Mucosa of stomach (tissue), 1 donor: Measurements from ENCODE around the gene ETV6.

Experiments used
- H3K27me3 ChIP-seq: one replicate; pipeline ENCODE4 v1.7.0; 2013; ENCODE audit warnings: mild to moderate bottlenecking, low read length; ENCODE audit not compliant: control insufficient read depth, insufficient read depth
- H3K36me3 ChIP-seq: one replicate; pipeline ENCODE4 v1.7.0; 2013; ENCODE audit warnings: low read length; ENCODE audit not compliant: control insufficient read depth, insufficient read depth
- H3K4me1 ChIP-seq: one replicate; pipeline ENCODE4 v1.7.0; 2013; ENCODE audit warnings: mild to moderate bottlenecking, low read length; ENCODE audit not compliant: control insufficient read depth, insufficient read depth
- H3K4me3 ChIP-seq: one replicate; pipeline ENCODE4 v1.7.0; 2013; ENCODE audit warnings: low read length
- H3K9ac ChIP-seq: one replicate; pipeline ENCODE4 v1.7.0; 2013; ENCODE audit warnings: mild to moderate bottlenecking, low read length, moderate library complexity
- H3K9me3 ChIP-seq: one replicate; pipeline ENCODE4 v1.7.0; 2013; ENCODE audit warnings: mild to moderate bottlenecking, low read length, moderate library complexity; ENCODE audit not compliant: control insufficient read depth
- donor health status: Pancreatic carcinoma.

The ETV6 gene

DNA sequence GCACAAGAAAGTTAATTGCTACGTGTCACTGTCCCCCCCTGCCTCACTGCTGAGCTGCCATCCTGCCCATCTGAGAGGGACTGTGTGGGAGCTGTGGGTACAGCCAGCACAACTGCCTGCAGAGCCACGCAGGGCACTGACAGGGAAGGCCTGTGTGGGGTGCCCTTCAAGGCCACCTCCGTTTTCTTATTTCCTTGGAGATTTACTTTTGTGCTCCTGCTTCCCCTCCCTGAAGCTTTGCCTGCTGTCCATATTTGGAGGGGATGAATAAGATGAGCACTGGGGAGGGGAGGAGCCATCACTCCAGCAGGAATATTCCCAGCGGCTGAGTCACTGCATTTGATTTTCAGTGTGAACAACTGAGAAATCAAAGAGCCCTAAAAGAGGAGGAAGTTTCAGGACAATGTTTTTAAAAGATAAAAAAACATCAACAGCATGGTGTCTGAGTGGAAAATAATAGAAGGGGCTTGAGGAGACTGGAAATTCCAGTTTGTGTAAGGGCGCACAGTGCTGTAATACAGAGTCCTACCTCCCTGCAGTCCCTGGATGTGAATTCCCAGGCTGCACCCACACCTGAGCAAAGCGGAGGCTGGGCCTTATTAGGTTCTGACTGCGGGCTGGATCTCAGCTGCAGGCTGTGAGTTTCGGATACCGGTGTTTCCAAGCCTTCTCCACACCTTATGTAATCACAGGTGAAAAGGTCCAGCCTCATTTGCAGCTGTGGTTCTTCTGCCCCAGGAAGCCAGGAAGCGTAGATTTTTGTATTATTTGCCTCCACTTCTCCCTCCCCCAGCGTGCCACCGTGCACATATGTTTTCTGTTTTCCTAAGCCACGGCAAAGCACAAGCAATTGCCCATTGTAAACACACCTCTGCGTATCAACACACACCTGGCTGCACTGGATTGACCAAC, 228.7 kb downstream of the ETV6 start:
- no peaks in the 10 kb centered on the region for H3K27me3 ChIP-seq
- peaks cover 44% of the 10 kb centered on the region for H3K4me1 ChIP-seq
- H3K4me3 ChIP-seq: no peak overlapping the region
- peak overlapping the region; percentile 18 for H3K9ac ChIP-seq
- no peaks in the 10 kb centered on the region for H3K9me3 ChIP-seq
- no peaks in the 10 kb centered on the region for H3K36me3 ChIP-seq

DNA sequence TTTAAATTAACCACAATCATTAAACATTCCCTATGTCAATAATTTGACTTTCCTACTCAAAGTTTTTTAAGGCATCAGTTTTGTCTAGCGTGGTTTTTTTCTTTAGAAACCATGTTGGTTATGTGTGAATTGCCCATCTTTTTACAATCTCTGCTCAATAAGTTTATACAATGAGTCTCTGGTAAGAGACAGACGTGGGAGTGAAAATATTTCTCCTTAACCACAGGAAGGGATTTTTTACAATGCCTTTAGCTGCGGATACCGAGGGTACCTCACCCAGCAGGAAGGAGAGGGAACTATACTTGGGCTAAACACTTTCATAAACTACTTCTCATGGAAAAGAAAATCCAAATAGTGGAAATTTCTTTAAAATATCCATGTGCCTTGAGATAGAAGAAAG, 229.8 kb downstream of the ETV6 start:
- H3K9me3 ChIP-seq: no peaks in the 10 kb centered on the region
- no peaks in the 10 kb centered on the region for H3K36me3 ChIP-seq
- H3K4me1 ChIP-seq: peaks cover 49% of the 10 kb centered on the region
- H3K4me3 ChIP-seq: no peak overlapping the region
- no peak overlapping the region for H3K9ac ChIP-seq
- H3K27me3 ChIP-seq: no peaks in the 10 kb centered on the region

DNA sequence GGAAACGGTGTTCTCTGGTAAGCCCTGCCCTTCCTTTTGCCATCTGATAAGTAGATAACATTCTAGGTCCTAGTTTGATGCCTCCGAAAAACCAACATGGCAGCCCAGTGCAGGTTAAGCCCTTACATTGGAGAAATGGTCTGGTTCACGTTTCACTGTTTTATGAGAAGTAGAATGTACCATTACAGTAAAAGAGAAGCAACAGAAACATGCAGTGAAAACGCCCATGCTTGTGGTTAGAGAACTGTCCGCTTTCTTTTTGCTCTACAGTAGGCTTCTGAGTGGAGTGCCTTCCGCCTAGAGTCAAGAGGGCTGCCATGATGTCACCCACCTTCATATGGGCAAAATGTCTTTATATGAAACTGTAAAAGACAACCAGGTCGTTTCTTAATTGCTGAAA, 230.9 kb downstream of the ETV6 start:
- H3K27me3 ChIP-seq: no peaks in the 10 kb centered on the region
- H3K9ac ChIP-seq: no peak overlapping the region
- H3K9me3 ChIP-seq: no peaks in the 10 kb centered on the region
- H3K4me3 ChIP-seq: no peak overlapping the region
- peaks cover 55% of the 10 kb centered on the region for H3K4me1 ChIP-seq
- no peaks in the 10 kb centered on the region for H3K36me3 ChIP-seq

DNA sequence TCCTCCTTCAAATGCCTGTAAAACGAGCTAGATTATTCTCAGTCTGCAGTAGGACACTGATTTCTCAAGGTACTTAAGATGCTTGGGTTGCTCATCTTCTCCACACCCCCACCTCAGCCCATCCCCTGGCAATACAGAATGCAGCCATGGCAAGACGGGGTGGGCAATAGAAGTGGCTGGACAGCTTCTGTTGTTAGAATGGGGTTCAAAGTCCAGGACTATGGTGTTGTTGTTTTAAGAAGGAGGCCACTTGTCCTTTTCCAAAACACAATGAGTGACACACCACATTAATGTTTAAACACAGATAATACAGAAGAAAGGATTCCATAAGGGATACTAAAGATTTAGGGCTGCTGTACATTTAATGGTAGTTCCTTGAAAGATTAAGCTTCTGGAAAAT, 232.4 kb downstream of the ETV6 start:
- no peak overlapping the region for H3K4me3 ChIP-seq
- H3K4me1 ChIP-seq: peaks cover 64% of the 10 kb centered on the region
- no peak overlapping the region for H3K9ac ChIP-seq
- no peaks in the 10 kb centered on the region for H3K27me3 ChIP-seq
- H3K36me3 ChIP-seq: no peaks in the 10 kb centered on the region
- H3K9me3 ChIP-seq: no peaks in the 10 kb centered on the region

DNA sequence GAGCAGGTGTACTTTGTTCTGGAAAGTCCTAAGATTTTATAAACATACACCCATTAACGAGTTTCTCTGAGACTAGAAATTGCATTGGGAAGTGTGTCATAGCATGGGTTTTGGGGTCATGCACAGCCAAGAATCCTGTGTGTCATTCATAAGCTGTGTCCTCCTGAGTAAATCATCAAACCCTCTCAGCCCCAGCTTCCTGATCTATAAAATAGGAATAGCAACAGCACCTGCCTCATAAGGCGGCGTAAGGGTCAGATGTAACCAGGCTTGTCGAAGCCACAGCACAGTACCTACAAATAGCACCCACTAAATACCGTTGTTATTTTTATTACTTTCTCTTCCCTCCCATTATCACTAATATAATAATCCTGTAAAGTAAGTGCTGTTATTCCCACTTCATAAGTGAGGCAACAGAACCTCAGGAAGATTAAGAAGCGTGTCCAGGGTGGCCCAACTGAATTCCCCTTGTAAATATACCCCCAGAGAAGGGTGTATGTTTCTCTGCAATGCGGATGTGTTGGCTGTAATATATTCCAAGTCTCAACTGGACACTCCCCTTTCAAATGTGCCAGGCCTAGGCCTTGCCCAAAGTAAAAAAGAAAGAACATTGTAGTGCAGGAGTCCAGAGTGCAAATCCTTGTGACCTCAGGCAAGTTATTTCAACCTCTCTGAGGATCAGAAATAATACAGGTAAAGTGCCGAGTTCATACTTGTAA, 233.0 kb downstream of the ETV6 start:
- Histone ChIP-seq H3K9ac (no peak overlapping the region), H3K36me3 (no peaks in the 10 kb centered on the region), H3K4me1 (peaks cover 62% of the 10 kb centered on the region)

DNA sequence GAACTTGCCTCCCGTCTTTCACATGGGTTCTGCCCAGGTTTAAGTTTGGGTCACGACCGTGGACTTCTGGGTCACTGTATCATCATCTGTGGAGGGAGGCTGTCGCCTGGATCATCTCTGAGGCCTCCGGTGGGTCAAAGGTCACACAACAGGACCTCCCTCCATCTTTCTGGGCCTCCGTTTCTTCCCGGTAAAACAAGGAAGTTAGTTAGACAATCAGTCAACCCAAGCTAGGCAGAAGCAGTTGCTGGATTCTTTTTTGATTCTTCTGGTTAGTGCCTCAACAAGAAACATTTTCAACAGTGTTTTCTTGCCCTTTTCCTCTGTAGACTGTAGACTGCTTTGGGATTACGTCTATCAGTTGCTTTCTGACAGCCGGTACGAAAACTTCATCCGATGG, 234.6 kb downstream of the ETV6 start:
- Histone ChIP-seq H3K4me1 (peaks cover 47% of the 10 kb centered on the region), H3K36me3 (no peaks in the 10 kb centered on the region), H3K27me3 (no peaks in the 10 kb centered on the region), H3K9ac (no peak overlapping the region), H3K9me3 (no peaks in the 10 kb centered on the region), H3K4me3 (no peak overlapping the region)

More for the DNA sequence above, 233.0 kb downstream of the ETV6 start:
- no peak overlapping the region for H3K4me3 ChIP-seq
- H3K9me3 ChIP-seq: no peaks in the 10 kb centered on the region
- H3K27me3 ChIP-seq: no peaks in the 10 kb centered on the region

DNA sequence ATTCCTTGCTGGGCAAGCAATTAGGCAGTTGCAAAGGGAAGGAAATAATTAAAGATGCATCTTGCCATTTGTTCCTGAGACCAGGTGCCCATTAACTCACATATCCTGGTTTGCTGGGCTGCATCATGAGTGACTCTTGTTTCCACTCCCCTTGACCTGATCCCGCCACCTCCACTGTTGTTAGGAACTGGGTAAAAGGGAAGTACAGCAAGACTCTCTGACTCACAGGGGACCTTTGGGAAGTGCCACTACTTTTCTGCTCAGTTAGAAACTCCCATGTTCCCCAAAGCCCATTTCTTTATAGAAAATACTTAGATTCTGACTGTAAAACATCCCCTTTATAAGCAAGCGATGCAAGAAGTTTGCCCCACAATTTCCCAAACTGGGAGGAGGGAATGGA, 235.2 kb downstream of the ETV6 start:
- Histone ChIP-seq H3K36me3 (no peaks in the 10 kb centered on the region), H3K4me3 (no peak overlapping the region), H3K4me1 (peaks cover 47% of the 10 kb centered on the region), H3K27me3 (no peaks in the 10 kb centered on the region), H3K9me3 (no peaks in the 10 kb centered on the region), H3K9ac (peak overlapping the region; percentile 3)

DNA sequence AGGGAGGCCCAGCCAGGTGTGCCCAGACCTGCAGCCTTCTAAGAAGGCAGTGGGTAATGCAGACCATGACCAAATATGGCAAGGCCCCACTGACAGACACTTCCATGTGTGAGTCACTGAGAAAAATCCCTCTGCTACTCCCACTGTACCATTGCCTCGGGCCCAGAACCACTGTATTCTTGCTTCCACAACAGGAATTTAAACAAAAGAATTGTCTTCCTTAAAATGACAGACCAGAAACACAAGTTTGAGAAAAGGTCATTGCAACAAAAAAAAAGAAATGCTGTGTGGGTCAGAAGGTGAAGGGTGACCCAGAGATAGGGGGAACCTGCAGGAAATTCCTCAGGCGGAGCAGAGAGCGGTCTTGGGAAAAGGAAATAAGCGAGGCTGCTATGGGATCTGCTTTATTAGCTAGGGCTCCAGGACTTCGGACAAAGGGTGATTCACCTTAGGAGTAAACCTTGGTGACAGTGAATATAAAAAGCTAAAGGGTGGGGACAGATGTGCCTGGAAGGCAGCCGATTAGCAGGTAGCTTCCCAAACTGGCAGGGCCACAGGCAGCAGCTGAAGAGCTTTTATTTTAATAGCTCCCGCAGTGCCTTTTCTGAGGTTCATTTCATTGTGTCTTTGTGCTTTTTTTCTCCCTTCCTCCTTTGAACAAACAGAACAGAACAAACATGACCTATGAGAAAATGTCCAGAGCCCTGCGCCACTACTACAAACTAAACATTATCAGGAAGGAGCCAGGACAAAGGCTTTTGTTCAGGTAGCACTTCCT, 236.0 kb downstream of the ETV6 start:
- peak overlapping the region; percentile 33 for H3K9ac ChIP-seq
- peaks cover 47% of the 10 kb centered on the region for H3K4me1 ChIP-seq
- H3K27me3 ChIP-seq: no peaks in the 10 kb centered on the region
- no peaks in the 10 kb centered on the region for H3K36me3 ChIP-seq
- no peak overlapping the region for H3K4me3 ChIP-seq
- no peaks in the 10 kb centered on the region for H3K9me3 ChIP-seq

DNA sequence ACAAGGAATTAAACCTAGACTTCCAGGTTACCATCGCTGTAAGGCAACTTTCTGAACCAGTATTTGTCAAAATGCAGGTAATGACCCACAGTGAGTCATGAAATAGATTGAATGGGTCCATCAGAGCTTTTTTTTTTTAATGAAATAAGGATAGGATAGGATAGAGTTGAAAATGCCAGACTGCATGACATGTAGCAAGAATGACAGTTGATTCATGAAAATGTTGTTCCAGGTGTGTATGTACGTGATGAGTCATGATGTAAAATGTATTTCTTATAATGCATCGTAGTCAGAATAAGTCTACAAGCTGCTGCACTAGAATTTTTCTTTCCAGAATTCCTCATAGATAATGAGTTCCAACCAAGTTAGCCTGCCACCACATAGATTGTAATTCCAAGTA, 236.9 kb downstream of the ETV6 start:
- Histone ChIP-seq H3K4me3 (no peak overlapping the region), H3K9ac (no peak overlapping the region), H3K9me3 (no peaks in the 10 kb centered on the region), H3K27me3 (no peaks in the 10 kb centered on the region), H3K36me3 (no peaks in the 10 kb centered on the region), H3K4me1 (peaks cover 47% of the 10 kb centered on the region)

DNA sequence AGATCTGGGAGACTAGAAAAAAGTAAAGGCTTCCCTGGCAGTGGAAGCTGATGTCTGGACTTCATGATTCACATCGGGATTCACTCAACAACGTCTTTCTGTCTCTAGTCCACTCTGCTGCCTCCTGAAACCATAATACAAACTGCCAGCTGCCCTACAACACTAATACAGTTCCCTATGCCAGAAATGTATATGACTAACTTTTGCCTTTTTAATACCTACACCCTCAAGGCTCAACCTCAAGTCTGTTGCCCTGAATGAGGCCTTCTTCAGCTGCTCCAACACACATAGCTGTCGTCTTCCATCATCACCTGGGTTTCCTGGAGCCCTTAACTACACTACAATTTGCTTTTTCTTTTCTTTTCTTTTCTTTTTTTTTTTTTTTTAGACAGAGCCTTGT, 238.6 kb downstream of the ETV6 start:
- Histone ChIP-seq H3K9ac (no peak overlapping the region), H3K36me3 (no peaks in the 10 kb centered on the region), H3K9me3 (no peaks in the 10 kb centered on the region), H3K4me1 (peaks cover 31% of the 10 kb centered on the region), H3K27me3 (no peaks in the 10 kb centered on the region), H3K4me3 (no peak overlapping the region)

DNA sequence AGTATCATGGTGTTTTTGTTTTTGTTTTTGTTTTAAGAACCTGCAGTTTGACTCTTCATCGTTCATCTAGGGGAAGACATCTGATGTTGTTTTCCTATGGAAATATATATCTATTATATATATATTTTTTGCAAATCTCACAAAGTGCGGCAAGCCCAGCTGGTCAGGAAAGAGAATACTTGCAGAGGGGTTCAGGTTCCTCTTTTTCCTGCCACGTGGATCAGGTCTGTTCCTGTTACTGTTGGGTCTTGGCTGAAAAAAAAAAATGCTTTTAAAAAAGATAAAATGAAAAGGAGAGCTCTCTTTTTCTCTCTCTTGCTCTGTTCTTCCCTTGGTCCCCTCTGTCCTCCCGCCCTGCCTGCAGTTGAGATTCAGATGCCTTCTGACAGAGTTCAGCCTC, 241.9 kb downstream of the ETV6 start:
- peaks cover 5% of the 10 kb centered on the region for H3K4me1 ChIP-seq
- H3K27me3 ChIP-seq: no peaks in the 10 kb centered on the region
- H3K4me3 ChIP-seq: no peak overlapping the region
- no peaks in the 10 kb centered on the region for H3K9me3 ChIP-seq
- H3K9ac ChIP-seq: no peak overlapping the region
- H3K36me3 ChIP-seq: no peaks in the 10 kb centered on the region
